Measurements from ENCODE around the gene HSPA2. TPM values are rescaled to one million over a fixed set of nuclear protein-coding genes. Genes with fewer than 3 reads are reported as not detected.

The HSPA2 gene
- total and polyA plus RNA-seq, 2 of the 13 experiments (the other 11 are each of a cell fraction or from before 2014, with no cell fraction given): 0.15 to 0.27 TPM

DNA sequence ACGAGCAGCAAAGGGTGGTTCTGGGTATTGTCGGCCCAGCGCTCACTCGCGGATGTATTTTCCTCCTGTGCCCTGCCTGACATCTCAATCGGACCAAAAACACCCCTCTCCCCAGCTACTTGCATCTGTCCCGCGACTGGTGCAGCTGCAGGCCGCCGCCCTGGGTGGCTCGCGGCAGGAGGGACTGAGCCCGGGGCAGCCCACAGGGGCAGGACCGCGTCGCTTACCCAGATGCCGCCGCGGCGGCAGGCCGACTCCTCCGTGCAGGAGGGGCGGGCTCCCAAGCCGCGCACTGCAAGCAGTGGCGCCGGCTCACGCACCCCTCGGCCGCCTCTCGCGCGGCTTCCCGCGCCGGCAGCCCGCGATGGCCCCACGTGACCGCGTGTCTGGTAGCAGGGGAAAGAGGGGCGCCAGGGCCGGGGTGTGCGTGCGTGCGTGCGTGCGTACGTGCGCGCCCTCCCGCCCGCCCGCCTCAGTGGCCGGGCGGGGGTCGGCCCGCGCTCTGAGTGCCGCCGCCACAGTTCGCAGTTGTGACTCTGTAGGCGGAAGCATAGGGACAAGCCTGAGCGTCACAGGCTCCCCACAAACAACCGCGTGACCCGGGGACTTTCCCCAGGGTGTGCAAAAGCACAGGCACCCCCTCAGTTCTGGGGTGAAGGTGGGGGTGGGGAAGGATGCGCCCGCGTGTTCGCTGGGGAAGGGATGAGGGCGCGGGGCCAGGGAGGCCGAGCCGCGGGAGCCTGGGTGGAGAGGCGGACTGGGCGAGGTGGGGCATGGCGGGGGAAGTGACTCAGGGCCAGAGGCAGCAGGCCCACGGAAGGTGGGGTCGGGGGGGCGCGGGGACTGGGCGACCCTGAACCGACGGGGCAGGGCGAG, 36.9 kb upstream of the HSPA2 start, which contains the start of gene ZBTB25 (continued):
- TF ChIP-seq ZNF160 (CRISPR knock-in tag; IDR thresholded peaks at IDR 0.05) (peak; percentile 37), NFATC3 (CRISPR knock-in tag; IDR thresholded peaks at IDR 0.05) (no peak), CBX2 (IDR thresholded peaks at IDR 0.05; ENCODE audit: low read depth, low read length) (no peak), CBX2 (CRISPR knock-in tag; IDR thresholded peaks at IDR 0.05; ENCODE audit: low read depth) (0 out of 2 replicates have a peak, but pooled peaks have one; percentile 44), ZMYM4 (CRISPR knock-in tag; IDR thresholded peaks at IDR 0.05) (peak; percentile 91), TFDP2 (CRISPR knock-in tag; IDR thresholded peaks at IDR 0.05) (peak; percentile 96), RBFOX2 (IDR thresholded peaks at IDR 0.05; ENCODE audit: low read depth, low read length) (peak; percentile 79)

GRCh38 chr14:64504310-64504896, 36.1 kb upstream of the HSPA2 start, which contains the start of gene ZBTB1:
Gene ZBTB1, plus strand, starts transcription at chr14:64504770. Its CDS starts 16,735 bp downstream, at chr14:64521505.
- DNase-seq (ENCODE audit: low spot score) (peak; percentile 74), ATAC-seq (peak; percentile 79), FAIRE-seq (no peak)
- ChIA-PET POLR2A (interaction anchor here (0.6 to 1.9 kb wide), 15 partner anchors 9 to 438 kb away, joined by 3 to 17 read pairs (median 3); partner anchors contain the start of genes GPX2 and MTHFD1), CTCF (ENCODE audit: low intra/inter-chr PET ratio, low total read pairs) (no interaction called here)
- H3K27ac ChIP-seq (ENCODE audit: extremely low read length, insufficient read depth, low read length): peak within 1 kb of the TSS; percentile 99
- in situ Hi-C loops (cut with HindIII; ENCODE audit: extremely low pct_ligation_motif_present, low pct_unique_long_range_greater_than_20kb) (no loop called here), intact Hi-C loops (cut with micrococcal nuclease; ENCODE audit: unreplicated experiment) (no loop called here)
- H3K27me3 ChIP-seq (ENCODE audit: control insufficient read depth in 1 of 2, insufficient read depth in 2 of 2, low read length in 2 of 2): no peaks in the 10 kb centered on the region; a peak in 1 of 5 replicates
- H3K9me3 ChIP-seq (ENCODE audit: low read length): no peaks in the 10 kb centered on the region
- WGBS (ENCODE audit: low lambda C conversion rate): under 1% methylated on average over 21 of the region's 63 CpGs
- H3K9ac ChIP-seq (ENCODE audit: insufficient read depth, low read depth, low read length): peak within 1 kb of the TSS; percentile 95
- H2AFZ ChIP-seq (ENCODE audit: low read length): no peak within 1 kb of the TSS
- no peaks in the 10 kb centered on the region for H3K36me3 ChIP-seq (replicated peaks in 1 of 2; ENCODE audit: control insufficient read depth in 1 of 2, insufficient read depth in 2 of 2, low read length in 2 of 2)
- H3K79me2 ChIP-seq (ENCODE audit: insufficient read depth, low read length): peaks cover 56% of the 10 kb centered on the region
- H3K4me2 ChIP-seq (ENCODE audit: low read depth, low read length): peak within 1 kb of the TSS; percentile 91
- peaks cover 69% of the 10 kb centered on the region for H3K4me1 ChIP-seq (ENCODE audit: insufficient read depth, low read length)
- BruUV-seq (replicated peaks): no TSS peak
- H4K20me1 ChIP-seq (ENCODE audit: insufficient read depth, low read length): peaks cover 23% of the 10 kb centered on the region
- H3K4me3 ChIP-seq (replicated peaks in 1 of 3; ENCODE audit: insufficient read depth in 1 of 3, low read depth in 2 of 3, low read length in 3 of 3): peak within 1 kb of the TSS; percentile 93 to 98 (median 96)
- TF ChIP-seq GABPB1 (CRISPR knock-in tag; IDR thresholded peaks at IDR 0.05): peak; percentile 85
- TF ChIP-seq POLR2A (IDR thresholded peaks at IDR 0.05; ENCODE audit: insufficient read depth in 1 of 2, low read depth in 2 of 2, low read length in 2 of 2): peak; percentile 68 to 95
- TF ChIP-seq FOXJ3 (CRISPR knock-in tag; IDR thresholded peaks at IDR 0.05; ENCODE audit: borderline replicate concordance): no peak
- no peak for TF ChIP-seq ZNF33A (CRISPR knock-in tag; IDR thresholded peaks at IDR 0.05; ENCODE audit: borderline replicate concordance)
- no peak; the same call in none of the 2 replicates for TF ChIP-seq ZNF605 (CRISPR knock-in tag; IDR thresholded peaks at IDR 0.05)
- no peak for TF ChIP-seq NR3C1 (CRISPR knock-in tag; IDR thresholded peaks at IDR 0.05)
- TF ChIP-seq ZNF709 (CRISPR knock-in tag; IDR thresholded peaks at IDR 0.05): peak; percentile 70; the same call in 1 of the 2 replicates
- TF ChIP-seq, protein P1, sequence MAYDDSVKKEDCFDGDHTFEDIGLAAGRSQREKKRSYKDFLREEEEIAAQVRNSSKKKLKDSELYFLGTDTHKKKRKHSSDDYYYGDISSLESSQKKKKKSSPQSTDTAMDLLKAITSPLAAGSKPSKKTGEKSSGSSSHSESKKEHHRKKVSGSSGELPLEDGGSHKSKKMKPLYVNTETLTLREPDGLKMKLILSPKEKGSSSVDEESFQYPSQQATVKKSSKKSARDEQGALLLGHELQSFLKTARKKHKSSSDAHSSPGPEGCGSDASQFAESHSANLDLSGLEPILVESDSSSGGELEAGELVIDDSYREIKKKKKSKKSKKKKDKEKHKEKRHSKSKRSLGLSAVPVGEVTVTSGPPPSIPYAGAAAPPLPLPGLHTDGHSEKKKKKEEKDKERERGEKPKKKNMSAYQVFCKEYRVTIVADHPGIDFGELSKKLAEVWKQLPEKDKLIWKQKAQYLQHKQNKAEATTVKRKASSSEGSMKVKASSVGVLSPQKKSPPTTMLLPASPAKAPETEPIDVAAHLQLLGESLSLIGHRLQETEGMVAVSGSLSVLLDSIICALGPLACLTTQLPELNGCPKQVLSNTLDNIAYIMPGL (CRISPR knock-in tag; IDR thresholded peaks at IDR 0.05; ENCODE audit: borderline replicate concordance in 1 of 2, low read depth in 1 of 2): peak; percentile 38 to 49; a peak in 2 of 4 replicates
- TF ChIP-seq, protein P2, sequence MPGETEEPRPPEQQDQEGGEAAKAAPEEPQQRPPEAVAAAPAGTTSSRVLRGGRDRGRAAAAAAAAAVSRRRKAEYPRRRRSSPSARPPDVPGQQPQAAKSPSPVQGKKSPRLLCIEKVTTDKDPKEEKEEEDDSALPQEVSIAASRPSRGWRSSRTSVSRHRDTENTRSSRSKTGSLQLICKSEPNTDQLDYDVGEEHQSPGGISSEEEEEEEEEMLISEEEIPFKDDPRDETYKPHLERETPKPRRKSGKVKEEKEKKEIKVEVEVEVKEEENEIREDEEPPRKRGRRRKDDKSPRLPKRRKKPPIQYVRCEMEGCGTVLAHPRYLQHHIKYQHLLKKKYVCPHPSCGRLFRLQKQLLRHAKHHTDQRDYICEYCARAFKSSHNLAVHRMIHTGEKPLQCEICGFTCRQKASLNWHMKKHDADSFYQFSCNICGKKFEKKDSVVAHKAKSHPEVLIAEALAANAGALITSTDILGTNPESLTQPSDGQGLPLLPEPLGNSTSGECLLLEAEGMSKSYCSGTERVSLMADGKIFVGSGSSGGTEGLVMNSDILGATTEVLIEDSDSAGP (CRISPR knock-in tag; IDR thresholded peaks at IDR 0.05; ENCODE audit: borderline replicate concordance): 0 out of 2 replicates have a peak, but pooled peaks have one; percentile 11
- TF ChIP-seq SNAI1 (CRISPR knock-in tag; IDR thresholded peaks at IDR 0.05; ENCODE audit: borderline replicate concordance): 0 out of 2 replicates have a peak, but pooled peaks have one; percentile 32
